ENCODE data around the gene CCDC85C.

DNA sequence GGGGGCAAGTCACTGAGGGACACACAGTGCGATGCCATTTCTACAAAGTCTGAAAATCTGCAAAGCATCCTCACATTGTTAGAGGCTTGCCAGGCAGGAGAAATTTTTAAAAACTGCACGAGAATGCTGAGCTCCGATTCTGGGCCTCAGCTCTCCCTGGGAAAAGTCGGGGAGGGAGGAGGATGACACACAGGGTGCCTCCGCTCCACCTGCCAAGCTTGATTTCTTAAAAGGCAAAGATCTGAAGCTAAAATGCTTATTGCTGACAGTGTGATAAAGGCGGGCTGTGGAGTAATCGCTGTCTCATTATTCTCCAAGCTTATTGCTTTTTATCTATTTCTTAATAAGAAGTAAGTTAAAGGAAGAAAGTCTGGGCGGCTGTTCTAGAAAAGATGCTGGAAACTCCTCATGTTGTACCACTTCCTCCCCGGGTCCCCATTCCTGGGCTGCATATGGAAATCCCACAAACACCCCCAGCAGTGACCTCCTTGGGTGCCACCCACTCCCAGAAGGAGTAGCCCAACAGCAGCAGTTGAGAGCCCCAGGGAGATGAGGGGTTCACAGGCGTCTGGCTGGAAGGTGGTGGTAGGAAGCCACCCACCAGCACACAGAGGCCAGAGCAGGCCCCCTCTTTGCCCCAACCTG, 55.0 kb downstream of the CCDC85C start:
- no peak for TF ChIP-seq CREB1 (IDR thresholded peaks at IDR 0.05; ENCODE audit: low read depth)
- TF ChIP-seq CTCF (IDR thresholded peaks at IDR 0.05 in 2 of 3, conservative IDR thresholded peaks at IDR 0.05 in 1 of 3; ENCODE audit: control insufficient read depth in 2 of 3, extremely low read depth in 1 of 3, insufficient read depth in 1 of 3, low read depth in 3 of 3, low read length in 3 of 3): no peak
- no peak for TF ChIP-seq BCL3 (IDR thresholded peaks at IDR 0.05; ENCODE audit: borderline replicate concordance, insufficient read depth, low read depth, low read length, poor library complexity, severe bottlenecking)

Data from GM12878 (cell line).